ENCODE results near the gene ASIC2. TPM values are rescaled to one million over a fixed set of nuclear protein-coding genes. Genes with fewer than 3 reads are reported as not detected.

Gene ASIC2
- total RNA-seq, 1 experiment from 2014 or later = 0.74 TPM

DNA sequence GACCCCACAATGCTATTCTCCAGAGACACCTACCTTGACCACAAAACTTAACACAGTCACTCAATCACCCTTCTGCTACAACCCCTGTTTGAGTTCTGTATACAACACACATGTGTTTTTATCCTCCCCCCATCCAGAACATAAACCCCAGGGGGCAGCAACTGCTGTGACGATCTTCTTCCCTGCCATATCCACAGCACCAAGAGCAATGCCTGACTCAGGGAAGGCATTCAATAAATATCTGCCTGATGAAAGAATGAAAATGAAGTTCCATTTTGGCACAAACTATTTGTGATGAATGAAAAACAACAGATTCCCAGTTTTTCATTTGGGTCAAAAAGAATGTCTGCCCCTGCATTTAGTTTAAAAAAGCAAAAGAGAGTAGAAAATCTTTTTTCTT, 27.0 kb downstream of the ASIC2 start:
- no peak overlapping the region for H3K4me3 Mint-ChIP-seq
- no peak overlapping the region for H4K8ac ChIP-seq (replicated peaks; ENCODE audit: insufficient read length, low read depth, low read length)
- H2BK20ac ChIP-seq (ENCODE audit: low read depth, low read length, poor library complexity, severe bottlenecking) = no peak overlapping the region
- no peak overlapping the region for H2BK5ac ChIP-seq (ENCODE audit: insufficient read length, low read length)
- no peak overlapping the region for H3K23ac ChIP-seq (ENCODE audit: insufficient read length, low read depth, low read length)
- H2AFZ ChIP-seq (ENCODE audit: low read length) = no peak overlapping the region
- H2BK120ac ChIP-seq (ENCODE audit: low read depth, low read length, poor library complexity, severe bottlenecking) = no peak overlapping the region
- no peak overlapping the region for H3K9ac ChIP-seq (ENCODE audit: extremely low read depth, insufficient read length, low read length)
- no CpG with 5 or more reads among the region's 1 CpG for WGBS (ENCODE audit: extremely low coverage, insufficient read length, low lambda C conversion rate)
- no peak overlapping the region for H3K18ac ChIP-seq (ENCODE audit: insufficient read length, low read depth, low read length)
- no peak overlapping the region for H3K4me2 ChIP-seq (ENCODE audit: insufficient read depth, insufficient read length, low read length)
- no peak overlapping the region for H3T11ph ChIP-seq (ENCODE audit: low read length)
- H3K4ac ChIP-seq (ENCODE audit: low read depth, low read length) = no peak overlapping the region
- no peaks in the 10 kb centered on the region for H3K79me1 ChIP-seq (ENCODE audit: insufficient read depth, low read depth, low read length, poor library complexity, severe bottlenecking)
- H3K9me3 Mint-ChIP-seq = no peaks in the 10 kb centered on the region
- H3K27ac ChIP-seq (ENCODE audit: insufficient read length, low read depth, low read length) = no peak overlapping the region
- H4K5ac ChIP-seq (ENCODE audit: insufficient read length, low read depth, low read length) = no peak overlapping the region
- no peak overlapping the region for H2BK15ac ChIP-seq (ENCODE audit: low read depth, low read length)
- H3K14ac ChIP-seq (ENCODE audit: insufficient read depth, low read length) = no peak overlapping the region
- H4K91ac ChIP-seq (ENCODE audit: insufficient read length, low read depth, low read length) = no peak overlapping the region
- TF ChIP-seq, protein P1, sequence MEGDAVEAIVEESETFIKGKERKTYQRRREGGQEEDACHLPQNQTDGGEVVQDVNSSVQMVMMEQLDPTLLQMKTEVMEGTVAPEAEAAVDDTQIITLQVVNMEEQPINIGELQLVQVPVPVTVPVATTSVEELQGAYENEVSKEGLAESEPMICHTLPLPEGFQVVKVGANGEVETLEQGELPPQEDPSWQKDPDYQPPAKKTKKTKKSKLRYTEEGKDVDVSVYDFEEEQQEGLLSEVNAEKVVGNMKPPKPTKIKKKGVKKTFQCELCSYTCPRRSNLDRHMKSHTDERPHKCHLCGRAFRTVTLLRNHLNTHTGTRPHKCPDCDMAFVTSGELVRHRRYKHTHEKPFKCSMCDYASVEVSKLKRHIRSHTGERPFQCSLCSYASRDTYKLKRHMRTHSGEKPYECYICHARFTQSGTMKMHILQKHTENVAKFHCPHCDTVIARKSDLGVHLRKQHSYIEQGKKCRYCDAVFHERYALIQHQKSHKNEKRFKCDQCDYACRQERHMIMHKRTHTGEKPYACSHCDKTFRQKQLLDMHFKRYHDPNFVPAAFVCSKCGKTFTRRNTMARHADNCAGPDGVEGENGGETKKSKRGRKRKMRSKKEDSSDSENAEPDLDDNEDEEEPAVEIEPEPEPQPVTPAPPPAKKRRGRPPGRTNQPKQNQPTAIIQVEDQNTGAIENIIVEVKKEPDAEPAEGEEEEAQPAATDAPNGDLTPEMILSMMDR (conservative IDR thresholded peaks at IDR 0.05) = no peak
- no peak overlapping the region for H3K27ac Mint-ChIP-seq
- no peaks in the 10 kb centered on the region for H3K23me2 ChIP-seq (ENCODE audit: insufficient read length, low read depth, low read length, poor library complexity, severe bottlenecking)
- H3K27me3 ChIP-seq (ENCODE audit: insufficient read depth, low read length) = no peaks in the 10 kb centered on the region
- no peaks in the 10 kb centered on the region for H3K4me1 ChIP-seq (ENCODE audit: insufficient read depth, low read length)
- H2AK5ac ChIP-seq (ENCODE audit: insufficient read length, low read length) = no peak overlapping the region
- no peak for DNase-seq
- H3K79me2 ChIP-seq (ENCODE audit: insufficient read depth, low read length) = no peaks in the 10 kb centered on the region
- H3K27me3 Mint-ChIP-seq (ENCODE audit: low read depth) = peaks cover 39% of the 10 kb centered on the region
- peaks cover under 1 to 8% of the 10 kb centered on the region in 2 experiments for H3K4me1 Mint-ChIP-seq
- H2BK12ac ChIP-seq (ENCODE audit: insufficient read length, low read depth, low read length) = no peak overlapping the region
- no peaks in the 10 kb centered on the region for H3K36me3 Mint-ChIP-seq (ENCODE audit: insufficient read depth in 1 of 3, low read depth in 3 of 3)
- H3K56ac ChIP-seq (ENCODE audit: insufficient read length, low read depth, low read length) = no peak overlapping the region
- no peaks in the 10 kb centered on the region for H3K9me3 ChIP-seq (ENCODE audit: control insufficient read depth, low read depth, low read length)
- peaks cover 4% of the 10 kb centered on the region for H4K20me1 ChIP-seq (ENCODE audit: control insufficient read depth, insufficient read depth, insufficient read length)

All from H9 (cell line).